SK-N-SH (cell line): Measurements from ENCODE around the gene DSG2. TPM values are rescaled to one million over a fixed set of nuclear protein-coding genes. Genes with fewer than 3 reads are reported as not detected.

Source experiments
- CTCF ChIA-PET: fragments of 300-600, 350-600 bp; formaldehyde crosslinking; extraction: SDS; loops from one replicate; lab custom pipeline; 2021; lab: Yijun Ruan, JAX
- POLR2A ChIA-PET: fragments of 350-600 bp; sonication (Branson Sonifier 250); formaldehyde crosslinking; extraction: SDS; loops from one replicate; lab custom pipeline; 2020; ENCODE audit warnings: antibody characterized with exemption, inconsistent platforms; lab: Yijun Ruan, JAX
- DNase-seq: peaks from one replicate; pipeline ENCODE4 v3.0.0; 2012
- H2AFZ ChIP-seq: fragments of 200-600 bp; sonication (generic); 2 replicates; pipeline ENCODE4 v1.8.1; 2016; ENCODE audit warnings: antibody characterized with exemption, mild to moderate bottlenecking, low read depth
- H3F3A ChIP-seq: fragments of 200-600 bp; sonication (generic); replicated peaks from 2 replicates; pipeline ENCODE3; 2016; ENCODE audit warnings: antibody characterized with exemption, mild to moderate bottlenecking; ENCODE audit not compliant: insufficient read depth
- H3K27ac ChIP-seq, 2 experiments: fragments of 200-500 bp in 1 of 2; fragments of 200-600 bp in 1 of 2; sonication (Bioruptor generic) in 1 of 2; sonication (generic), shearing (Covaris generic) in 1 of 2; 2 replicates each; pipeline versions ENCODE4 v1.5.1 to v1.6.1; 2014 to 2016; ENCODE audit warnings: low read depth in 2 of 2, inconsistent platforms in 1 of 2, low read length in 1 of 2, mild to moderate bottlenecking in 1 of 2, mixed read lengths in 1 of 2
- H3K27me3 ChIP-seq: fragments of 200-600 bp; sonication (generic), shearing (Covaris generic); 2 replicates; pipeline ENCODE4 v1.6.1; 2016; ENCODE audit warnings: mixed run types; ENCODE audit not compliant: insufficient read depth
- H3K36me3 ChIP-seq, 2 experiments: fragments of 200-500 bp in 1 of 2; fragments of 200-600 bp in 1 of 2; sonication (Bioruptor generic) in 1 of 2; sonication (generic) in 1 of 2; replicated peaks in 1 of 2; 2 replicates each; pipeline versions ENCODE3 to v1.5.1; 2014 to 2016; ENCODE audit warnings: low read length in 1 of 2, mild to moderate bottlenecking in 1 of 2; ENCODE audit not compliant: insufficient read depth in 2 of 2, control insufficient read depth in 1 of 2
- H3K4me1 ChIP-seq, 2 experiments: fragments of 200-500 bp in 1 of 2; fragments of 200-600 bp in 1 of 2; sonication (Bioruptor generic) in 1 of 2; sonication (generic), shearing (Covaris generic) in 1 of 2; 2 replicates each; pipeline versions ENCODE4 v1.5.1 to v1.6.1; 2014 to 2016; ENCODE audit warnings: low read depth in 1 of 2, low read length in 1 of 2, mixed run types in 1 of 2; ENCODE audit not compliant: insufficient read depth in 2 of 2, control insufficient read depth in 1 of 2
- H3K4me2 ChIP-seq: fragments of 200-600 bp; sonication (generic), shearing (Covaris generic); 2 replicates; pipeline ENCODE4 v1.6.1; 2017; ENCODE audit warnings: mixed run types
- H3K4me3 ChIP-seq, 2 experiments: fragments of 200-500 bp in 1 of 2; fragments of 200-600 bp in 1 of 2; sonication (Bioruptor generic) in 1 of 2; sonication (generic), shearing (Covaris generic) in 1 of 2; 2 replicates each; pipeline versions ENCODE4 v1.5.1 to v1.8.1; 2014 to 2016; ENCODE audit warnings: low read depth in 2 of 2, inconsistent platforms in 1 of 2, low read length in 1 of 2, mild to moderate bottlenecking in 1 of 2, mixed read lengths in 1 of 2, moderate library complexity in 1 of 2
- H3K79me2 ChIP-seq: fragments of 200-600 bp; sonication (generic); 2 replicates; pipeline ENCODE4 v1.8.1; 2017; ENCODE audit warnings: mild to moderate bottlenecking; ENCODE audit not compliant: insufficient read depth
- H3K9ac ChIP-seq: fragments of 200-600 bp; sonication (generic); 2 replicates; pipeline ENCODE4 v1.6.1; 2017; ENCODE audit warnings: mixed run types
- H3K9me2 ChIP-seq: fragments of 200-600 bp; sonication (generic); 2 replicates; pipeline ENCODE4 v1.6.1; 2017; ENCODE audit warnings: mixed run types
- H3K9me3 ChIP-seq: fragments of 200-600 bp; sonication (generic); 2 replicates; pipeline ENCODE4 v1.6.1; 2017; ENCODE audit warnings: mixed run types, mild to moderate bottlenecking, moderate library complexity
- H4K20me1 ChIP-seq: fragments of 200-600 bp; sonication (generic); 2 replicates; pipeline ENCODE4 v1.6.1; 2017; ENCODE audit warnings: mild to moderate bottlenecking, mixed run types; ENCODE audit not compliant: insufficient read depth
- FOSL2 ChIP-seq: IDR thresholded peaks from 2 replicates; pipeline ENCODE4 v1.4.0; 2012; ENCODE audit warnings: low read depth, mild to moderate bottlenecking, moderate library complexity, borderline replicate concordance
- FOXJ3 ChIP-seq: sonication (generic); formaldehyde crosslinking; IDR thresholded peaks from 2 replicates; pipeline ENCODE4 v1.5.1; 2020; ENCODE audit warnings: mild to moderate bottlenecking, missing genetic modification reagents
- GATA2 ChIP-seq: sonication (generic); formaldehyde crosslinking; IDR thresholded peaks from 2 replicates; pipeline ENCODE4 v1.5.0; 2020; ENCODE audit warnings: mild to moderate bottlenecking, missing genetic modification reagents
- MEF2A ChIP-seq: IDR thresholded peaks from 2 replicates; pipeline ENCODE4 v1.4.0; 2012; ENCODE audit warnings: low read depth, borderline replicate concordance
- MXI1 ChIP-seq: IDR thresholded peaks from 2 replicates; pipeline ENCODE4 v1.6.1; 2012; ENCODE audit warnings: mild to moderate bottlenecking, low read depth, low read length, improper control_type of control experiment
- NFIC ChIP-seq: IDR thresholded peaks from 2 replicates; pipeline ENCODE4 v1.4.0; 2012; ENCODE audit warnings: borderline replicate concordance
- PBX3 ChIP-seq: IDR thresholded peaks from 2 replicates; pipeline ENCODE4; 2012
- POLR2AphosphoS5 ChIP-seq: IDR thresholded peaks from 2 replicates; pipeline ENCODE4 v1.6.1; 2012; ENCODE audit warnings: low read depth, low read length
- RAD21 ChIP-seq: IDR thresholded peaks from 2 replicates; pipeline ENCODE4 v1.6.1; 2012; ENCODE audit warnings: mild to moderate bottlenecking, low read length
- TEAD4 ChIP-seq: IDR thresholded peaks from 2 replicates; pipeline ENCODE4 v1.4.0; 2012; ENCODE audit warnings: mild to moderate bottlenecking, borderline replicate concordance; ENCODE audit not compliant: insufficient read depth
- USF2 ChIP-seq: fragments of 150-350 bp; IDR thresholded peaks from 2 replicates; pipeline ENCODE4 v1.6.1; 2017; ENCODE audit warnings: antibody characterized with exemption, low read length, low read depth, borderline replicate concordance
- ZBTB33 ChIP-seq: IDR thresholded peaks from 2 replicates; pipeline ENCODE4 v1.4.0; 2012; ENCODE audit warnings: low read depth, borderline replicate concordance
- WGBS: methylation state at CpG from one replicate; pipeline ENCODE4 v1.1.6; 2017; ENCODE audit warnings: low lambda C conversion rate; 5-methylcytosine and 5-hydroxymethylcytosine counted together
- polyA plus RNA-seq, 3 experiments: library from polyadenylated mRNA; depleted of rRNA; stranded (reverse); fragments of >200 nt; gene quantifications; 2 replicates each; pipeline ENCODE4 v1.2.3, GENCODE V29; 2012

Gene DSG2
- polyA plus RNA-seq, 1 of the 3 experiments (the other 2 are of a cell fraction) = not detected

- TF ChIP-seq PBX3 (no peak), MEF2A (no peak), NFIC (no peak), ZBTB33 (no peak), TEAD4 (no peak), MXI1 (no peak), USF2 (no peak), POLR2AphosphoS5 (no peak), FOSL2 (no peak), GATA2 (CRISPR knock-in tag) (no peak)
- TF ChIP-seq, all 33 proteins: peak for 0
- CTCF ChIA-PET = interaction anchor here (1.1 to 7.1 kb wide), 5 partner anchors 9 to 158 kb away, joined by 3 to 48 read pairs (median 8); no protein-coding TSS in a partner anchor
- no peak overlapping the region for H3K9ac ChIP-seq
- H3F3A ChIP-seq = no peaks in the 10 kb centered on the region
- no peaks in the 10 kb centered on the region for H3K36me3 ChIP-seq
- no peaks in the 10 kb centered on the region for H3K79me2 ChIP-seq
- no peaks in the 10 kb centered on the region; the same call in 1 of the 2 replicates for H3K27me3 ChIP-seq
- POLR2A ChIA-PET = no interaction called here
- H3K9me2 ChIP-seq = no peaks in the 10 kb centered on the region
- WGBS = 37% methylated on average over 2 of the region's 2 CpGs
- H3K4me1 ChIP-seq = no peaks in the 10 kb centered on the region
- H3K27ac ChIP-seq = no peak overlapping the region
- H4K20me1 ChIP-seq = no peaks in the 10 kb centered on the region
- H3K9me3 ChIP-seq = no peaks in the 10 kb centered on the region
- H3K4me2 ChIP-seq = no peak overlapping the region
- H3K4me3 ChIP-seq = no peak overlapping the region
- no peak for DNase-seq
- no peak overlapping the region for H2AFZ ChIP-seq
Observed at GRCh38 chr18:31565345-31565744, 67.4 kb downstream of the DSG2 start.

GRCh38 chr18:31565782-31566512 lies 68.0 kb downstream of the DSG2 start:
- Histone ChIP-seq H3K4me1 (no peaks in the 10 kb centered on the region), H4K20me1 (no peaks in the 10 kb centered on the region), H3K27me3 (no peaks in the 10 kb centered on the region; the same call in 1 of the 2 replicates), H3K36me3 (no peaks in the 10 kb centered on the region), H3K9ac (no peak overlapping the region), H3K4me2 (no peak overlapping the region), H3K4me3 (no peak overlapping the region), H3K9me2 (no peaks in the 10 kb centered on the region), H2AFZ (no peak overlapping the region), H3K79me2 (no peaks in the 10 kb centered on the region), H3F3A (no peaks in the 10 kb centered on the region), H3K9me3 (no peaks in the 10 kb centered on the region), H3K27ac (no peak overlapping the region)
- no peak for DNase-seq
- ChIA-PET CTCF (interaction anchor here (1.1 to 7.1 kb wide), 5 partner anchors 10 to 158 kb away, joined by 3 to 48 read pairs (median 8); no protein-coding TSS in a partner anchor), POLR2A (no interaction called here)
- 60% methylated on average over 10 of the region's 10 CpGs for WGBS
- TF ChIP-seq FOXJ3 = no peak
- peak; percentile 33; the same call in 1 of the 2 replicates for TF ChIP-seq RAD21
